Measurements from ENCODE around the gene PRKCA.
A peak's percentile ranks its signal among the peaks of the same experiment; 100 is the strongest.

The PRKCA gene

DNA sequence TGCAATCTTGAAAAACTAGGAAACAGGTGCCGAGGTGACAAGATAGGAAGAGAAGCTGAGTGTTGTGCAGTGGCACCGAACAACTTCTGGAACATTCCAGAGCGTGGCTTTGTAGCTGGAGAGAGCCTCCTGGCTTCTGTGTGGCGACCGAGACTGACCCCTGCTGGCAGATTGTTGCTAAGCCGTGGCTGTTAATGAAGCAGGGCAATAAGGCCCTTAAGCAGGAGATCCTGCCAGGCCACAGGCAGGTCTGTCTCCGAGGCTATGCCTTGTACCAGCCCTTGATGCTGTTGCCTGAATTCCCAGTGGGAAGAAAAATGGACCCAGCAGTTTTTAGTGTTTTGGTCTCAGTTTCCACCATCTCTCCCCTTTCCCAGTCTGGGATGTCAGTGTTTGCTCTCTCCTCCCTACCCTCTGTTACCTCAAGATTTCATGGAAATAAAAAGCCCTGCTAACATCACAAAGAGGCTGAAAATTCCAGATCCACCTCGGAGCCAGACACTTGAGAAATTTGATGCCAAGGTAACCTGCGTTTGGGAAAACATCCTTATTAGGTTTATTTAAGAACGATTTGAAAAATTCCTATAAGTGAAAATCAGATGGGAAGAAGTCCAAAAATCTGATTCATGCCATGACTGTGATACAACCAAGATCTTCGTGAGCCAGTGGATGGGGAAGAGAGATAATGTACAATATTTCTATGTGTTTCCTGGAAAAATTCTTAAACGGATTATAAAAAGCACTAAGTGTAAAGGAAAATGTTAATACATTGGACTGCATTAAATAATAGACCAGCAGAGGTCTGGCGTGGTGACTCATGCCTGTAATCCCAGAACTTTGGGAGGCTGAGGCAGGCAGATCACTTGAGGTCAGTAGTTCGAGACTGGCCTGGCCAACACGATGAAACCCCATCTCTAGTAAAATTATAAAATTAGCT lies 265.1 kb downstream of the PRKCA start:
- TF ChIP-seq, protein P1, sequence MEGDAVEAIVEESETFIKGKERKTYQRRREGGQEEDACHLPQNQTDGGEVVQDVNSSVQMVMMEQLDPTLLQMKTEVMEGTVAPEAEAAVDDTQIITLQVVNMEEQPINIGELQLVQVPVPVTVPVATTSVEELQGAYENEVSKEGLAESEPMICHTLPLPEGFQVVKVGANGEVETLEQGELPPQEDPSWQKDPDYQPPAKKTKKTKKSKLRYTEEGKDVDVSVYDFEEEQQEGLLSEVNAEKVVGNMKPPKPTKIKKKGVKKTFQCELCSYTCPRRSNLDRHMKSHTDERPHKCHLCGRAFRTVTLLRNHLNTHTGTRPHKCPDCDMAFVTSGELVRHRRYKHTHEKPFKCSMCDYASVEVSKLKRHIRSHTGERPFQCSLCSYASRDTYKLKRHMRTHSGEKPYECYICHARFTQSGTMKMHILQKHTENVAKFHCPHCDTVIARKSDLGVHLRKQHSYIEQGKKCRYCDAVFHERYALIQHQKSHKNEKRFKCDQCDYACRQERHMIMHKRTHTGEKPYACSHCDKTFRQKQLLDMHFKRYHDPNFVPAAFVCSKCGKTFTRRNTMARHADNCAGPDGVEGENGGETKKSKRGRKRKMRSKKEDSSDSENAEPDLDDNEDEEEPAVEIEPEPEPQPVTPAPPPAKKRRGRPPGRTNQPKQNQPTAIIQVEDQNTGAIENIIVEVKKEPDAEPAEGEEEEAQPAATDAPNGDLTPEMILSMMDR (conservative IDR thresholded peaks at IDR 0.05; ENCODE audit: control insufficient read depth, insufficient read depth, low read depth, low read length), result peak; percentile 94
- peak; percentile 82 for DNase-seq (ENCODE audit: low read depth)

DNA sequence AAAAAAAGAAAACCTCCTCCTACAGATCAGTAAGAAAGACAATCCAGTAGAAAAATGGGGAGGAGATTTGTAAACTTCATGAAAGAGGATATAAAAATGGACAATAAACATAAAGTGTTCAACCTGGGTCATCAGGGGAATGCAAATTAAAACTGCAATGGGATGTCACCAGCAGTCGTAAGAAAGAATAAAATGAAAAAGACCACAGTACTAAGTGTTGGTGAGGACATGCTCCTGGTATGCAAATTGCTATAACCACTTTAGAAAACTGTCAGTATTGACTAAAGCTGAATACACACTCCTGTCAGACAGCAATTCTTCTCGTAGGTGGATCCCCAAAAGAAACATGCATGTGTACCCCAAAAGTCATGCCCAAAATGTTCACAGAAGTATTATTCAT lies 267.2 kb downstream of the PRKCA start:
- DNase-seq (ENCODE audit: low read depth), result no peak
- H3K4me3 ChIP-seq (ENCODE audit: control insufficient read depth, low read depth, low read length), result no peak overlapping the region
- TF ChIP-seq, protein P1 (conservative IDR thresholded peaks at IDR 0.05; ENCODE audit: control insufficient read depth, insufficient read depth, low read depth, low read length), result no peak

More for the DNA sequence above, 265.1 kb downstream of the PRKCA start:
- no peak overlapping the region for H3K4me3 ChIP-seq (ENCODE audit: control insufficient read depth, low read depth, low read length)

DNA sequence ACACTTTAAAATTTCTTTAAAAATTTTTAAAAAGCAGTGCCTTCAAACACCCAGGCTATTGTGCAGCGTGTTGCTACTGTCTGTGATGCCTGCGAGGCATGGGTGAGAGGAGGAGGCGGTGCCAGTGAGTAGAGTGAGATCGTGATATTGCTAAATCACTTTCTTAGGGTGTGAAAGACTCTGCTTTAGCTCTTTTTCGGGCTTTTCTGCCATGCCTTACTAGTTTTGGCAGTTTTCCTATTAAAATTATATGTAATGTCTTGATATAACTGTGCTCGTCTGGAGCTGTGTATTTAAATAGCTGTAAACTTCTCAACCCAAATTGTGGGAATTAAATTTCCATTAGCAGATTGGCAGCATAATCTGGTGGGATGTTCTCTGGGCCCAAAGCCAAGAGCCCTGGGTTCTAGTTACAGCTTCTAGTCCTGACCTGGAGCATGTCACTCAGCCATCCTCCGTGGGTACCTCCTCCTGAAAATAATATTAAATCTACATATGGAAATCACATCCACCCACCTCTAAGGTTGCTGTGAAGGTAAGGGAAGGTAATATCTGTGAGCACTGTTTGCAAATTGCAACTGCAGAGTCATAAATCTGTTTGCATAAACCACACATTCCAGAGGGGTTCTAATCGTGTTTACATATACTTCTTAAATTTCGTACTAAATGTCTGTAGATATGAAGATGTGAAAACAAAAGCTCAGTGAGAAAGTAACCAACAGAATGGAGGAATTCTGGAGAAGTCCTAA lies 268.2 kb downstream of the PRKCA start:
- no peak overlapping the region for H3K4me3 ChIP-seq (ENCODE audit: control insufficient read depth, low read depth, low read length)
- no peak for DNase-seq (ENCODE audit: low read depth)
- TF ChIP-seq, protein P1 (conservative IDR thresholded peaks at IDR 0.05; ENCODE audit: control insufficient read depth, insufficient read depth, low read depth, low read length), result no peak

DNA sequence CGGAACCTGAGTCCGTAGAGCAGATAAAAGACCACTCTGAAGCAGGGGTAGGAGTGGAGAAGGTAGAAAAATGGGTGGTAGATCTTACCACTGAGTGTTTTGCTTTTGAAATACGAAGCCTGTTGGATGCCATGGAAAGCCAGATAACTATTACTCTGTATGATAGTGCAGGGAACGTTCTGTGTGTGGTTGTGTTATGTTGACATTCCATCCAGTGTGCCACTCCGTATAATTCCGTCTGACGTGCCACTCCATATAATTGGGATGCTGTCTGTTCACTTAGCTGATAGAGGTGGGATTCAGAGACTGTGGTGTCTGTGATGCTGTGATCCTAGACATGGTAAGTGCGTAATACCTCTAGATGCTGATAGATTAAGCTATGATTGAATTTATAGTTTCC lies 269.3 kb downstream of the PRKCA start:
- TF ChIP-seq, protein P1 (conservative IDR thresholded peaks at IDR 0.05; ENCODE audit: control insufficient read depth, insufficient read depth, low read depth, low read length), result no peak
- no peak for DNase-seq (ENCODE audit: low read depth)

DNA sequence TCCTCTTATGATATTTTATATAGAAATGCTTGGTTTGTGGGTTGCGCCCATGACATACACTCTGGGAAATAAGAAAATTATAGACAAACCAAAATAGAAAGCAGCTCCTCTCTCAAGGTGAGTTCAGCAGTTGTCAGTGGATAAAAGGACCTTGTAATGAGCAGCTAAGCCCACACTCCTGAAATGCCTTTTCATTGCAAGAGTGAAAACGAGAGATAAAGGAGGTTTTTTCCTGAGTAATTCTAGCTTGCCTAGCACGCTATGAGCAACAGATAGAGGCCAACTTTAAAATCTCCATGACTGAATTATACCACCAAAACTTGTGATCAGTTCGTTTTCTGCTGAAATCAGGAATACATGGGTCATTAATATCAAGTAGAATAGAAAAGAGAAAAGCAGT lies 270.7 kb downstream of the PRKCA start:
- no peak for DNase-seq (ENCODE audit: low read depth)
- TF ChIP-seq, protein P1 (conservative IDR thresholded peaks at IDR 0.05; ENCODE audit: control insufficient read depth, insufficient read depth, low read depth, low read length), result no peak
- no peak overlapping the region for H3K4me3 ChIP-seq (ENCODE audit: control insufficient read depth, low read depth, low read length)

More for the DNA sequence above, 269.3 kb downstream of the PRKCA start:
- no peak overlapping the region for H3K4me3 ChIP-seq (ENCODE audit: control insufficient read depth, low read depth, low read length)

DNA sequence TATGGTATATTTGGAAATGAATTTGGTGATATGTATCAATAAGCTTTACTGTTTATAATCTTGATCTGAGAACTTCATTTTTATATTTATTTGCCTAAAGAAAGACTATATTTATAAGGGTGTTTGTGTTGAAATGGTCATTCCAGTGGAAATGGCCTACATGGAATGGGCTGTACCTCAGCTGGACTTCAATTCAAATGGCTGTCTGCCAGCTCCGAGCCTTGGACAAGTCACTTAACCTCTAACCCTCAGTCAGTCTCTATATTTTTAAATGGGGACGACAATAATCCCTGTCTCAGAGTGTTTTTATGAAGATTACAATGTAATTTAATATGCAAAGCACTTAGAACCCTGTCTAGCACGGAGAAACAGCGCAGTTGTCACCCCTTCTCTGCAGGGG lies 271.7 kb downstream of the PRKCA start:
- TF ChIP-seq, protein P1 (conservative IDR thresholded peaks at IDR 0.05; ENCODE audit: control insufficient read depth, insufficient read depth, low read depth, low read length), result no peak
- DNase-seq (ENCODE audit: low read depth), result no peak
- H3K4me3 ChIP-seq (ENCODE audit: control insufficient read depth, low read depth, low read length), result no peak overlapping the region
